ENCODE measurements around the gene PTPN2.

Gene PTPN2

GRCh38 chr18:12862874-12863482 lies 21.1 kb downstream of the PTPN2 start:
- no peak overlapping the region for H3K4me3 ChIP-seq (ENCODE audit: low read length)
- no peak for DNase-seq (ENCODE audit: low read depth, low spot score)

- H3K4me3 ChIP-seq (ENCODE audit: low read length), result no peak overlapping the region
- no peak for DNase-seq (ENCODE audit: low read depth, low spot score)
These were observed 21.6 kb downstream of the PTPN2 start for GRCh38 chr18:12862467-12862866.

DNA sequence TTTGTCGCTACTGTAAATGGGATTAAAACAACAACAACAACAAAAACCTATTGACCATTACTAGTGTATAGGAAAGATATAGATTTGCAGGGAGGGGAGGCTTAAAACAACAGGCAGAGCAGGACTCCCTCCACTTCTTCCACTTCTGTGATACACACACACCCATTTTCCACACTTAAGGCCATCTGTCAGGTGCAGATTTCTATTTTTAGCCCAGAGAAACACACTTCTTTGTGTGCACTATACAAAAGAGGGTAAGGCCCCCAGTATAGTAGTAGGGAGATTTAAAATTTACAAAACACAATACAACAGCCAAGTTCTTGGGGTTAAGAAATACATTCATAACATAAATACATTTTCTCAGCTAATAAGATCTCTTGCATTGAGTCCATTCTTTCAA lies 22.4 kb downstream of the PTPN2 start:
- H3K4me3 ChIP-seq (ENCODE audit: low read length), result no peak overlapping the region
- DNase-seq (ENCODE audit: low read depth, low spot score), result no peak

DNA sequence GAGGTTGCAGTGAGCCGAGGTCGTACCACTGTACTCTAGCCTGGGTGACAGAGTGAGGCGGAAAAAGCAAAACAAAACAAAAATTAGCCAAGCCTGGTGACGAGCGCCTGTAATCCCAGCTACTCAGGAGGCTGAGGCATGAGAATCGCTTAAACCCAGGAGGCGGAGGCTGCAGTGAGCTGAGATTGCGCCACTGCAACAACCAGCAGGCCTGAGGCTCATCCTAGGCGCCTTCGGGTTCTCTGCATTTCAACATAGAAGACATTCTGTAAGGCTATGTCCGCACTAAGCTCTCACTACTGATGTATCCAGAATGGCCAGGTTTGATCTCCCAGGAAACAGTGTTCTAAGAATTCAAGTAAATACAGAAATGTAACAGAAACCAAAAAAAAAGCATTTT lies 23.5 kb downstream of the PTPN2 start:
- no peak overlapping the region for H3K4me3 ChIP-seq (ENCODE audit: low read length)

DNA sequence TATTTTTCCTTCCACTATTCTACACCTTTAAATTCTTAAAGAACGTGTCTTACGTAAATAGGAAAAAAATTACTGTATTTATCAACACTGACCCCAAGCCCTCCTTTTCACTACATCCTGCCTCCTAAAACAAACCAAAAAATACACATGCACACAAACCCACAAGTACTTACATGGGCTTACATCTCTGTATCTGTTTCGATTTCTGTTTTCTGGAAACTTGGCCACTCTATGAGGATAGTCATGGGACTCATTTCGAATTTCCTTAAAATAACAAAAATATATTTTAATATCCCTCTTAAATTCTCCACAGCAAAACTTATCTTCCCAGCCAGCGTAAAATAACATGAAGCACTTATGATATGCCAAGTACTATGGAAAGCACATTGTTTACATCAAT lies 25.0 kb downstream of the PTPN2 start:
- DNase-seq (ENCODE audit: low read depth, low spot score), result peak; percentile 63

More for the DNA sequence above, 23.5 kb downstream of the PTPN2 start:
- no peak for DNase-seq (ENCODE audit: low read depth, low spot score)

DNA sequence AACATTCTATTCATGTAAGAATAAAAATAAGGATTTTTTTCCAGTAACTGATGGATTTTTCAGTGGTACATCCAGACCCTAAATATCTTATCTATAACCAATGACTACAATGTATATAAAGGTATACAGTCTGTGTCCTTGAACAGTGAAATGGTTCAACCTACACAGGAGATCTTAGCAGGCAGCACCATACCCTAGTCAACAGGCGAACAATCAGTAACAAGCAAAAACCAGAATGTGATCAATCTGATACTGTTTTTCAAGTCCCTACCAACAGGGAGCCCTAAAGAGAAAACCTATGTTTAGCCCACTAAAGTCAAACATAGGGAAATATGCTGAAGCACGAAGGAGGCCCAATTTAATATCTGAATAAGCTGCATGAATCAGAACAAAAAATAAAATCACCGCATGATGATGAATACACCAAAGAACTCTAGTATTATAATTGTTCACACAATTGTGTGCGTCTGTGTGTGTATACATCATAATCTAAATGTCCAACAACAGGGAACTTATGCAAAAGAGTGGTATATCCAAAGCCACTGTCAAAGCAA lies 26.0 kb downstream of the PTPN2 start:
- H3K4me3 ChIP-seq (ENCODE audit: low read length), result peak overlapping the region; percentile 31
- DNase-seq (ENCODE audit: low read depth, low spot score), result peak; percentile 57

More for the DNA sequence above, 25.0 kb downstream of the PTPN2 start:
- H3K4me3 ChIP-seq (ENCODE audit: low read length), result no peak overlapping the region

DNA sequence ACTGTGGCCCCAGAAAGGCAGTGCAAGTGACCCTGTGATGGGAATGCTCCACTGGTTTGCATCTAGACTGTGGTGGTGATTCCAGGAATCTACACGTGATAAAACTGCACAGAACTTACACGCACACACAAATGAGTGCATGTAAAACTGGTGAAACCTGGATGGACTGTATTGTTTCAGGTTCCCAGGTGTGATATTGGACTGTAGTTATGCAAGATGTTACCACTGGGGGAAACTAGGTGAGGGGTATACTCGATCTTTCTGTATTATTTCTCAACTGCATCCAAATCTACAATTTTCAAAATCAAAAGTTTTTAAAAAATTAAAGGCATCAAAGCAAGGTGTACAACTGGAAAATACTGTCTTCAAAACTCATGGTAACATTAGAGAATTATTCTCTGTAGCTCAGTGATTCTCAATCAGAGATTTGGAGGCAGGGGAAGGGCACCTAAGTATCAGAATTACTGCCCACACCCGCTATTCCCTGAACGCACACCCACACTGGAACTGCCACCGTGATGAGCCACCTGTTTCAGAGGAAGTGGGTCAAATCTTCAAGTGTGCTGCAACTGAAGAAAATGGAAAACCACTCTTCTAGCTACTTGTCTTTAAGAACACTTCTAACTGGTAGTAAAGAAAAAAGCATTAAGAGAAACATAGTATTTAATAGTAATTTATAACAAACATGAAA lies 26.7 kb downstream of the PTPN2 start:
- DNase-seq (ENCODE audit: low read depth, low spot score), result peak; percentile 93

GRCh38 chr18:12855916-12856315 lies 28.1 kb downstream of the PTPN2 start:
- no peak for DNase-seq (ENCODE audit: low read depth, low spot score)
- H3K4me3 ChIP-seq (ENCODE audit: low read length), result no peak overlapping the region

More for the DNA sequence above, 26.7 kb downstream of the PTPN2 start:
- H3K4me3 ChIP-seq (ENCODE audit: low read length), result peak overlapping the region; percentile 31

- H3K4me3 ChIP-seq (ENCODE audit: low read length), result no peak overlapping the region
These were observed 31.3 kb downstream of the PTPN2 start for GRCh38 chr18:12852566-12853315.

GRCh38 chr18:12851716-12852115 lies 32.3 kb downstream of the PTPN2 start:
- no peak for DNase-seq (ENCODE audit: low read depth, low spot score)
- no peak overlapping the region for H3K4me3 ChIP-seq (ENCODE audit: low read length)

More at GRCh38 chr18:12852566-12853315, 31.3 kb downstream of the PTPN2 start:
- no peak for DNase-seq (ENCODE audit: low read depth, low spot score)

DNA sequence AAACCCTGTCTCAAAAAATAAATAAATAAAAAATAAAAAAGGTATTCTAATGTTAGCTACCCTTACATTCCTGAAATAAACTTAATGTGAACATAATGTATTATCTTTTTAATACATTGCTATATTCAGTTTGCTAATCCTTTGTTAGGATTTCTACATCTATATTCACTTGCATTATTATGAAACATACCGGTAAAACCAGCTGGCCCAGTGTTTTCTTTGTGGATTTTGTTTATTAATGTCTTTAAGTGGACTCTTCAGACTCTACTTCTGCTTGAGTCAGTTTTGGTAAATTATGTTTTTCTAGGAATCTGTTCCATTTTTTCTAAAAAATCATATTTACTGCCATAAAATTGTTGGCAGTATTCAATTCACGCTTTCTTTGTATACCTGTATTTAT lies 34.5 kb downstream of the PTPN2 start:
- no peak for DNase-seq (ENCODE audit: low read depth, low spot score)
- no peak overlapping the region for H3K4me3 ChIP-seq (ENCODE audit: low read length)

GRCh38 chr18:12848405-12848804 lies 35.6 kb downstream of the PTPN2 start:
- DNase-seq (ENCODE audit: low read depth, low spot score), result no peak
- no peak overlapping the region for H3K4me3 ChIP-seq (ENCODE audit: low read length)

- no peak for DNase-seq (ENCODE audit: low read depth, low spot score)
- no peak overlapping the region for H3K4me3 ChIP-seq (ENCODE audit: low read length)
These were observed 39.6 kb downstream of the PTPN2 start for GRCh38 chr18:12844391-12844790.

- H3K4me3 ChIP-seq (ENCODE audit: low read length), result no peak overlapping the region
- DNase-seq (ENCODE audit: low read depth, low spot score), result no peak
These were observed 40.4 kb downstream of the PTPN2 start for GRCh38 chr18:12843420-12844350.

DNA sequence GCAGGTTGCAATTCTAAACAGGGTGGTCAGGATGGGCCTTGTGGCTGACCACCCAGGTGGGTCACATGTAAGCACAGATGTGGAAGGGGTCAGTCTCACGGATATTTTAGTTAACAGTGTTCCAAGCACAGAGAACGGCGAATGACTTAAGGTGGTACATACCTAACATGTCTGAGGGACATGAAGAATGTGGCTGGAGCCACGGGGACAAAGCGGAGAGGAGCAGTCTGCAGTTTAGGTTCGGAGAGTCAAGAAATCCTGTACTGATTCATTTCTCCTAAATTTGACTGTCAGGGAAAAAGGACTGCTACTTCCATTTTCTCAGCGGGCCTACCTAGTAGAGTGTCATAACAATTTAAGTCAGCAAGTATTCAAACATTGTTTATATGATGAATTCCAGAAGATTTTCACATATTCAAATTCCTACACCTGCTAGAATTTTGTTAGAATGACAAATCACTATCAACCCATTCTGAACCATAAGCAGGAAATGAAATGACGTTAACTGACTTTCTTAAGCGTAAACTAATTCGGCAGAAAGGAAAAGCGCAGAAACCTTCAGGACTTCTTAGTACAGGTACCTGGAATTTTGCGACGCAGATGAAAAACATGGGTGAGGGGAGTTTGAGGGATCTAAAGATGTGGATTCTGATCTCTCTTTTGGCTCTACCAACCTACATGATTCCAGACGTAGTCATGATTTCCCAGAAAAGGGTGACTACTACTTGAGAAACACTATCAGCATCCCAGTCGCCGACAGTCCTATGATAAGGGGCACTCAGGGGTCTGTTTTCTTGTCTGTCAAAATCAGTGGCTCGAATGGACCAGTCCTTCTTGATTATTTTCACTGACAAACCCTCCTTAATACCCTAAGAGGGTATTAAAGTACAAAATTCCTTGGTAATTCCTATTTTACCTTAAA lies 41.3 kb downstream of the PTPN2 start:
- DNase-seq (ENCODE audit: low read depth, low spot score), result no peak

DNA sequence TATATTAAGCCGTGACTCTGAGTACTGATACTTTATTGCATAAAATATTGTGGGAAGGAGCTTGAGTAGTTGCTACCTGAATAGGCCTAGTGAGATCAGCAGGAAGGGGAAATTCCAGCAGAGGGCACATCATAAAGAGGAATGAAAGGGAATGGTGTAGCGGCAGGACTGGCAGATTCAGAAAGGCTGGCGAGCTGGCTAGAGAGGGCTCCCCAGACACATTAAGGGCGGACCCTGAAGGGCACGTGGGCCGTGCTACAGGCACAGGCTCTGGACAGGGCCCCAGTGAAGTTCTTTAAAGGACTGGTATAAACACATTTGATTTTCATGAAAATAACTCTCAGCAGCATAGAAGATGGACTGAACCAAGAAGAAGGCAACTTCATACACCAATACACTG lies 43.0 kb downstream of the PTPN2 start:
- no peak overlapping the region for H3K4me3 ChIP-seq (ENCODE audit: low read length)

More for the DNA sequence above, 41.3 kb downstream of the PTPN2 start:
- H3K4me3 ChIP-seq (ENCODE audit: low read length), result no peak overlapping the region

DNA sequence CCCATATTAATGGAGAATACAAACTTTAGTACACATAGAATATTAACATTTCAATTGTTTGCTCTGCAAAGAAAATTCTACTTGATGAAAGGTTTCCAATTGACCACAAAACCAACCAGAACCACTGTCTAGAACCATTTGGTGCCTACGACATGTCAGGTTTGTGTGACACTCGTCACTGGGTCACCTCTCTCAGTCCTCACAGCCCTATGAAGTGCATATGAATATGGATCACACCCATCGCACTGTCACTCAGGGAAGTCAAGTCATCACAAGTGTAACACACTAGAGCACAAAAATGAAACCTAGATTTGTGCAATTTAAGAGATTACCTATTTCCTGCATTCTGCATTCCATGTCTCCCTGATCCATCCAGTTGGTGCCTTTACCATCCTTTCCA lies 43.7 kb downstream of the PTPN2 start:
- H3K4me3 ChIP-seq (ENCODE audit: low read length), result no peak overlapping the region
- DNase-seq (ENCODE audit: low read depth, low spot score), result no peak

More for the DNA sequence above, 43.0 kb downstream of the PTPN2 start:
- DNase-seq (ENCODE audit: low read depth, low spot score), result no peak

Measured in Jurkat, Clone E6-1 (cell line).